Ovary (tissue), 9 donors: ENCODE data around the gene SS18. TPM values are rescaled to one million over a fixed set of nuclear protein-coding genes. Genes with fewer than 3 reads are reported as not detected.
"Not testable (repeated sequence)": the region's sequence is repeated elsewhere in the genome, so short reads cannot be mapped to it uniquely, and the experiment has no call there.

Source experiments
- DNase-seq, 5 donors: peaks; one replicate each; pipeline ENCODE4 v3.0.0-alpha.2; 2019 to 2020
- H3K27ac ChIP-seq, 2 donors: fragments of 200-600 bp; one replicate each; pipeline versions ENCODE4 v1.5.1 to v1.8.0; 2019 to 2022
- H3K27me3 ChIP-seq: fragments of 200-600 bp; one replicate; pipeline ENCODE4 v1.8.0; 2022
- H3K36me3 ChIP-seq: fragments of 200-600 bp; sonication (generic); one replicate; pipeline ENCODE4 v1.5.1; 2019
- H3K4me1 ChIP-seq: one replicate; pipeline ENCODE4 v1.8.1; 2013; ENCODE audit warnings: mild to moderate bottlenecking, moderate library complexity; ENCODE audit not compliant: insufficient read depth
- H3K4me3 ChIP-seq: fragments of 200-600 bp; sonication (generic); one replicate; pipeline ENCODE4 v1.5.1; 2017
- H3K9me3 ChIP-seq, 2 donors: fragments of 200-600 bp in 1 of 2; sonication (generic) in 1 of 2; one replicate each; pipeline versions ENCODE4 v1.5.1 to v1.8.1; 2013 to 2019; ENCODE audit warnings: mild to moderate bottlenecking in 1 of 2, moderate library complexity in 1 of 2
- EP300 ChIP-seq: sonication (generic); formaldehyde crosslinking; IDR thresholded peaks from one replicate; pipeline ENCODE4 v1.6.1; 2017; ENCODE audit warnings: antibody characterized with exemption
- POLR2A ChIP-seq: fragments of 450-650 bp; IDR thresholded peaks from one replicate; pipeline ENCODE4 v1.6.1; 2017; ENCODE audit warnings: antibody characterized with exemption, mild to moderate bottlenecking, moderate library complexity
- WGBS, 3 donors: extraction: QIAGEN DNeasy Blood & Tissue Kit in 1 of 3; methylation state at CpG; one replicate each; pipeline versions ENCODE4 v1.1.5 to v1.1.7; 2013 to 2017; 5-methylcytosine and 5-hydroxymethylcytosine counted together
- intact Hi-C, 4 donors: fragments of 100-400 bp; cut with DNase I; formaldehyde crosslinking; loops; one replicate each; pipeline versions ENCODE4 v1.11.0 to v1.15.1; 2022 to 2023
- polyA plus RNA-seq, 2 donors: library from polyadenylated mRNA; stranded (reverse); fragments of 200-250 nt in 1 of 2; fragments of 350-450 nt in 1 of 2; fragmentation: Illumina TruSeq in 1 of 2; extraction: RNeasy Lipid Tissue Mini Kit (QIAGEN cat#74804) in 1 of 2; gene quantifications; one replicate each; pipeline ENCODE4 v1.2.3, GENCODE V29; 2013 to 2014
- total RNA-seq, 7 donors: library from RNA; depleted of rRNA in 2 of 7; stranded (reverse); fragments of >200 nt in 2 of 7; fragmentation: NEBNext Ultra II Directional in 3 of 7; extraction: Animal tissue kit (Norgen Biotek cat#: 25700) in 3 of 7; gene quantifications; one replicate each; pipeline versions ENCODE4 v1.1.0 to v1.2.4, GENCODE V29; 2016 to 2023
- TF ChIP-seq, protein P1 (sequence below), 3 donors: fragments of 450-650 bp in 2 of 3; fragments of 200-600 bp in 1 of 3; IDR thresholded peaks; one replicate each; pipeline versions ENCODE4 v1.5.1 to v1.8.0; 2016 to 2022; ENCODE audit warnings: antibody characterized with exemption in 3 of 3, mild to moderate bottlenecking in 1 of 3
- donor health status: DM: no; HTN: no; CAD: no; lungs with moderate emphysema.
- donor health status: DM: no; HTN: no; CAD: no.
- donor health status: Bipolar disorder and iron deficiency.
- donor health status: DM: yes; HTN: yes; CAD: no.
- donor health status: DM: no; HTN: no; CAD: no.
- donor health status: DM: yes; HTN: yes; CAD: no.

Gene SS18
- total and polyA plus RNA-seq, 9 donors: 59.1 to 95.5 (median 81.6) TPM

GRCh38 chr18:26127786-26128185 is 37.4 kb upstream of the SS18 start:
- WGBS, 3 donors: 73 to 84% (median 82%) methylated on average over 5 of the region's 5 CpGs
- Histone ChIP-seq H3K9me3 (no peaks in the 10 kb centered on the region), H3K4me3 (no peak overlapping the region), H3K4me1 (no peaks in the 10 kb centered on the region), H3K27ac (no peak overlapping the region), H3K36me3 (no peaks in the 10 kb centered on the region), H3K27me3 (no peaks in the 10 kb centered on the region)
- TF ChIP-seq EP300 (no peak), POLR2A (no peak)
- TF ChIP-seq, protein P1, sequence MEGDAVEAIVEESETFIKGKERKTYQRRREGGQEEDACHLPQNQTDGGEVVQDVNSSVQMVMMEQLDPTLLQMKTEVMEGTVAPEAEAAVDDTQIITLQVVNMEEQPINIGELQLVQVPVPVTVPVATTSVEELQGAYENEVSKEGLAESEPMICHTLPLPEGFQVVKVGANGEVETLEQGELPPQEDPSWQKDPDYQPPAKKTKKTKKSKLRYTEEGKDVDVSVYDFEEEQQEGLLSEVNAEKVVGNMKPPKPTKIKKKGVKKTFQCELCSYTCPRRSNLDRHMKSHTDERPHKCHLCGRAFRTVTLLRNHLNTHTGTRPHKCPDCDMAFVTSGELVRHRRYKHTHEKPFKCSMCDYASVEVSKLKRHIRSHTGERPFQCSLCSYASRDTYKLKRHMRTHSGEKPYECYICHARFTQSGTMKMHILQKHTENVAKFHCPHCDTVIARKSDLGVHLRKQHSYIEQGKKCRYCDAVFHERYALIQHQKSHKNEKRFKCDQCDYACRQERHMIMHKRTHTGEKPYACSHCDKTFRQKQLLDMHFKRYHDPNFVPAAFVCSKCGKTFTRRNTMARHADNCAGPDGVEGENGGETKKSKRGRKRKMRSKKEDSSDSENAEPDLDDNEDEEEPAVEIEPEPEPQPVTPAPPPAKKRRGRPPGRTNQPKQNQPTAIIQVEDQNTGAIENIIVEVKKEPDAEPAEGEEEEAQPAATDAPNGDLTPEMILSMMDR (IDR thresholded peaks at IDR 0.05): no peak
- intact Hi-C loops: no loop called here
- no peak for DNase-seq

DNA sequence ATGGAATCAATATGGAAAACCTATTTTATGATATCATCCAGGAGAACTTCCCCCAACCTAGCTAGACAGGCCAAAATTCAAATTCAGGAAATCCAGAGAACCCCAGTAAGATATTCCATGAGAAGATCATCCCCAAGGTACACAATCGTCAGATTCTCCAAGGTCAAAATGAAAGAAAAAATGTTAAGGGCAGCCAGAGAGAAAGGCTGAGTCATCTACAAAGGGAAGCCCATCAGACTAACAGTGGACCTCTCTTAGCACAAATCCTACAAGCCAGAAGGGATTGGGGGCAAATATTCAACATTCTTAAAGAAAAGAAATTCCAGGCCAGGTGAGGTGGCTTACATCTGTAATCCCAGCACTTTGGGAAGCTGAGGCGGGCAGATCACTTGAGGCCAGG is 31.6 kb upstream of the SS18 start:
- H3K27me3 ChIP-seq, H3K27ac ChIP-seq, intact Hi-C loops, H3K4me1 ChIP-seq, H3K4me3 ChIP-seq, H3K36me3 ChIP-seq, DNase-seq, H3K9me3 ChIP-seq: not testable (repeated sequence)
- WGBS, 3 donors: 64 to 67% (median 65%) methylated on average over 2 of the region's 2 CpGs

- Histone ChIP-seq H3K27me3 (no peaks in the 10 kb centered on the region), H3K4me1 (no peaks in the 10 kb centered on the region), H3K27ac (no peak overlapping the region), H3K9me3 (no peaks in the 10 kb centered on the region), H3K4me3 (no peak overlapping the region), H3K36me3 (no peaks in the 10 kb centered on the region)
- intact Hi-C loops: no loop called here
- no peak for DNase-seq
- TF ChIP-seq, protein P1 (IDR thresholded peaks at IDR 0.05): no peak
- TF ChIP-seq EP300 (no peak), POLR2A (no peak)
- WGBS, 3 donors: 51 to 65% (median 59%) methylated on average over 1 of the region's 1 CpG
Observed at GRCh38 chr18:26121476-26121875, 31.1 kb upstream of the SS18 start.

DNA sequence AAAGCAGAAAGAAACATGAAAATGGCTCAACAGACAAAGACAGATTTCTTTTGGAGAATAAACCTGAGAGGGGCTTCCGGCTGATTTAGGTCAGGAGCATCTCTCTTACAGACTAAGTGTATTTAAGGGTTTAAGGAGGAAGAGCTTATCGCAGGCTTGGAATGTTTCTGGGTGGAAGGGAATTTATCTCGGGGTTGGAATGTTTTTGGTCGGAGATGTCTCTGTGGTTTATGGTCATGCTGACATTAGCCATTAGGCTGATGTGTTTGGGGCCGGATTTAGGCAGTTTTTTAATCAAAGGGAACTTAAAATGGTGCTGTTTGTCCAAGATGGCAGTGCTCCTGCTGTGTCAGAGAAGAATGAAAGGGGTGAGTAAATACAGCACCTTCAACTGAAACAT is 28.8 kb upstream of the SS18 start:
- Histone ChIP-seq H3K36me3 (no peaks in the 10 kb centered on the region), H3K9me3 (no peaks in the 10 kb centered on the region), H3K27me3 (no peaks in the 10 kb centered on the region), H3K4me1 (no peaks in the 10 kb centered on the region), H3K27ac (no peak overlapping the region), H3K4me3 (no peak overlapping the region)
- 48 to 57% (median 53%) methylated on average over 5 of the region's 5 CpGs for WGBS, 3 donors
- no peak for DNase-seq
- intact Hi-C loops: no loop called here
- TF ChIP-seq, protein P1 (IDR thresholded peaks at IDR 0.05): no peak
- no peak for TF ChIP-seq EP300
- no peak for TF ChIP-seq POLR2A

DNA sequence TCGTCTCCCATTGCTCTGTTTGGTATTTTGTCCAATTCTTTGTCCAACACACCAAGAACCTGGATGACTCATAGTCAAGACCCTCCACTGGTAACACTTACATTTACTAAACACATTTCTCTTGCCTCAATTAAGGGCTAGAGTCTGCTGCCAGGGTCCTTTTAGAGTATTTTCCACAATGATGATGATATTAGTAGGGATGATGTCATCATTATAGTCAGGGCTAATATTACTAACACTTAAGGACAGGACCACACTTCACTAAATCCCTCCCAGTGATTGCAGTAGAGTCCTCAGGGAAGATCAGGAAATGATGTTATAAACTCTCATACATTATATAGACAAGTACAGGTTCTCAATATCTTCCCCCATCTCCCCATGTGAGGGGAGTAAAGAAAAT is 13.6 kb upstream of the SS18 start:
- H3K27ac ChIP-seq: no peak overlapping the region
- DNase-seq: no peak
- TF ChIP-seq, protein P1 (IDR thresholded peaks at IDR 0.05): no peak
- TF ChIP-seq EP300 (no peak), POLR2A (no peak)
- H3K27me3 ChIP-seq: no peaks in the 10 kb centered on the region
- H3K36me3 ChIP-seq: no peaks in the 10 kb centered on the region
- intact Hi-C loops: no loop called here
- WGBS, 3 donors: 68 to 93% (median 92%) methylated on average over 1 of the region's 1 CpG
- no peaks in the 10 kb centered on the region for H3K4me1 ChIP-seq
- no peak overlapping the region for H3K4me3 ChIP-seq
- H3K9me3 ChIP-seq: no peaks in the 10 kb centered on the region
